Thymus (tissue), 11 donors: ENCODE results near the gene MTMR4. TPM values are rescaled to one million over a fixed set of nuclear protein-coding genes. Genes with fewer than 3 reads are reported as not detected.
A peak's percentile ranks its signal among the peaks of the same experiment; 100 is the strongest.

Experiments used
- DNase-seq, 9 donors: peaks; one replicate each; pipeline ENCODE4 v3.0.0-alpha.2; 2013; ENCODE audit warnings: low spot score in 9 of 9, low read depth in 6 of 9, missing footprints in 1 of 9
- H3K27ac ChIP-seq, 2 donors: one replicate each; pipeline ENCODE4 v1.5.1; 2013; ENCODE audit warnings: control low read depth in 1 of 2, low read depth in 1 of 2, low read length in 1 of 2, mild to moderate bottlenecking in 1 of 2, moderate library complexity in 1 of 2
- H3K27me3 ChIP-seq, 2 donors: one replicate each; pipeline ENCODE4 v1.5.1; 2013; ENCODE audit warnings: low read length in 1 of 2; ENCODE audit not compliant: control insufficient read depth in 2 of 2, insufficient read depth in 1 of 2
- H3K36me3 ChIP-seq, 2 donors: one replicate each; pipeline ENCODE4 v1.5.1; 2013; ENCODE audit warnings: low read length in 1 of 2, mild to moderate bottlenecking in 1 of 2, moderate library complexity in 1 of 2; ENCODE audit not compliant: control insufficient read depth in 2 of 2, insufficient read depth in 2 of 2
- H3K4me1 ChIP-seq, 2 donors: one replicate each; pipeline ENCODE4 v1.5.1; 2013; ENCODE audit warnings: low read length in 2 of 2; ENCODE audit not compliant: control insufficient read depth in 2 of 2, insufficient read depth in 2 of 2
- H3K4me3 ChIP-seq, 2 donors: one replicate each; pipeline ENCODE4 v1.5.1; 2013; ENCODE audit warnings: low read length in 2 of 2, control low read depth in 1 of 2, mild to moderate bottlenecking in 1 of 2
- H3K9me3 ChIP-seq, 2 donors: one replicate each; pipeline ENCODE4 v1.5.1; 2013; ENCODE audit warnings: low read length in 1 of 2, mild to moderate bottlenecking in 1 of 2; ENCODE audit not compliant: control insufficient read depth in 2 of 2, insufficient read depth in 1 of 2
- WGBS: extraction: QIAGEN DNeasy Blood & Tissue Kit; methylation state at CpG from one replicate; pipeline ENCODE4 v1.1.7; 2013; 5-methylcytosine and 5-hydroxymethylcytosine counted together
- polyA plus RNA-seq: library from polyadenylated mRNA; stranded (reverse); fragments of 200-250 nt; gene quantifications from one replicate; pipeline ENCODE4 v1.2.3, GENCODE V29; 2013
- total RNA-seq: library from RNA; stranded (reverse); fragments of 120-200 nt; gene quantifications from one replicate; pipeline ENCODE4 v1.2.4, GENCODE V29; 2013
- donor health status: healthy.

The MTMR4 gene
- total and polyA plus RNA-seq, 2 donors: 17.0 to 28.0 TPM

- H3K36me3 ChIP-seq: no peaks in the 10 kb centered on the region
- H3K4me3 ChIP-seq: no peak overlapping the region
- 96% methylated on average over 4 of the region's 4 CpGs for WGBS
- DNase-seq: no peak
- H3K4me1 ChIP-seq: peaks cover 0 to 2% of the 10 kb centered on the region in 2 donors
- H3K27ac ChIP-seq: no peak overlapping the region
- no peaks in the 10 kb centered on the region for H3K9me3 ChIP-seq
- H3K27me3 ChIP-seq: peaks cover 3 to 43% of the 10 kb centered on the region in 2 donors
Measured at GRCh38 chr17:58537266-58537665, 22.8 kb upstream of the MTMR4 start.

GRCh38 chr17:58536542-58536941 is 22.1 kb upstream of the MTMR4 start:
- no peak for DNase-seq
- Histone ChIP-seq H3K27me3 (peaks cover 6 to 48% of the 10 kb centered on the region in 2 donors), H3K36me3 (no peaks in the 10 kb centered on the region), H3K4me1 (peaks cover 3 to 5% of the 10 kb centered on the region in 2 donors), H3K27ac (no peak overlapping the region), H3K4me3 (no peak overlapping the region), H3K9me3 (no peaks in the 10 kb centered on the region)
- WGBS: 96% methylated on average over 3 of the region's 3 CpGs

GRCh38 chr17:58535431-58535830 is 21.0 kb upstream of the MTMR4 start:
- no peak for DNase-seq
- no peaks in the 10 kb centered on the region for H3K36me3 ChIP-seq
- no peaks in the 10 kb centered on the region for H3K9me3 ChIP-seq
- 96% methylated on average over 2 of the region's 2 CpGs for WGBS
- peaks cover 7 to 9% of the 10 kb centered on the region in 2 donors for H3K4me1 ChIP-seq
- H3K27ac ChIP-seq: no peak overlapping the region
- H3K4me3 ChIP-seq: no peak overlapping the region
- H3K27me3 ChIP-seq: peaks cover 11 to 59% of the 10 kb centered on the region in 2 donors

- Histone ChIP-seq H3K27me3 (peaks cover 11 to 64% of the 10 kb centered on the region in 2 donors), H3K27ac (no peak overlapping the region), H3K4me3 (no peak overlapping the region), H3K4me1 (peaks cover 7 to 9% of the 10 kb centered on the region in 2 donors), H3K9me3 (no peaks in the 10 kb centered on the region), H3K36me3 (no peaks in the 10 kb centered on the region)
- 95% methylated on average over 4 of the region's 4 CpGs for WGBS
- no peak for DNase-seq
Measured at GRCh38 chr17:58534901-58535421, 20.5 kb upstream of the MTMR4 start.

GRCh38 chr17:58534331-58534730 is 19.9 kb upstream of the MTMR4 start:
- peaks cover 7 to 9% of the 10 kb centered on the region in 2 donors for H3K4me1 ChIP-seq
- no peak for DNase-seq
- no peaks in the 10 kb centered on the region for H3K9me3 ChIP-seq
- no peak overlapping the region for H3K27ac ChIP-seq
- H3K27me3 ChIP-seq: peaks cover 11 to 70% of the 10 kb centered on the region in 2 donors
- 94% methylated on average over 3 of the region's 3 CpGs for WGBS
- H3K36me3 ChIP-seq: no peaks in the 10 kb centered on the region
- no peak overlapping the region for H3K4me3 ChIP-seq

GRCh38 chr17:58533616-58534188 is 19.3 kb upstream of the MTMR4 start:
- peaks cover 7 to 9% of the 10 kb centered on the region in 2 donors for H3K4me1 ChIP-seq
- H3K27ac ChIP-seq: no peak overlapping the region
- H3K27me3 ChIP-seq: peaks cover 11 to 73% of the 10 kb centered on the region in 2 donors
- DNase-seq: no peak
- H3K36me3 ChIP-seq: no peaks in the 10 kb centered on the region
- WGBS: 93% methylated on average over 5 of the region's 5 CpGs
- H3K9me3 ChIP-seq: no peaks in the 10 kb centered on the region
- no peak overlapping the region for H3K4me3 ChIP-seq

- Histone ChIP-seq H3K9me3 (no peaks in the 10 kb centered on the region), H3K4me3 (no peak overlapping the region), H3K27ac (no peak overlapping the region), H3K36me3 (no peaks in the 10 kb centered on the region), H3K27me3 (peaks cover 11 to 80% of the 10 kb centered on the region in 2 donors), H3K4me1 (peaks cover 7 to 9% of the 10 kb centered on the region in 2 donors)
- DNase-seq: no peak
- 88% methylated on average over 3 of the region's 3 CpGs for WGBS
Measured at GRCh38 chr17:58532555-58532951, 18.1 kb upstream of the MTMR4 start.

GRCh38 chr17:58531661-58532554 is 17.5 kb upstream of the MTMR4 start:
- H3K27ac ChIP-seq: no peak overlapping the region
- H3K4me1 ChIP-seq: peaks cover 7 to 12% of the 10 kb centered on the region in 2 donors
- peak overlapping the region; percentile 22 to 61 for H3K4me3 ChIP-seq
- no peaks in the 10 kb centered on the region for H3K9me3 ChIP-seq
- DNase-seq: peak in 5 of 9 donors; percentile 33 to 63 (median 49)
- WGBS: 3% methylated on average over 82 of the region's 82 CpGs
- no peaks in the 10 kb centered on the region for H3K36me3 ChIP-seq
- H3K27me3 ChIP-seq: peaks cover 11 to 76% of the 10 kb centered on the region in 2 donors

- Histone ChIP-seq H3K36me3 (no peaks in the 10 kb centered on the region), H3K4me3 (peak overlapping the region in 1 of 2 donors; percentile 61), H3K9me3 (no peaks in the 10 kb centered on the region), H3K27me3 (peaks cover 11 to 71% of the 10 kb centered on the region in 2 donors), H3K27ac (no peak overlapping the region), H3K4me1 (peaks cover 7 to 14% of the 10 kb centered on the region in 2 donors)
- WGBS: 76% methylated on average over 3 of the region's 3 CpGs
- no peak for DNase-seq
Measured at GRCh38 chr17:58531122-58531521, 16.7 kb upstream of the MTMR4 start.
